ENCODE data around the gene PTPN20. TPM values are rescaled to one million over a fixed set of nuclear protein-coding genes. Genes with fewer than 3 reads are reported as not detected.

The PTPN20 gene
- total RNA-seq, 1 donor from 2014 or later, result 3.7 TPM

DNA sequence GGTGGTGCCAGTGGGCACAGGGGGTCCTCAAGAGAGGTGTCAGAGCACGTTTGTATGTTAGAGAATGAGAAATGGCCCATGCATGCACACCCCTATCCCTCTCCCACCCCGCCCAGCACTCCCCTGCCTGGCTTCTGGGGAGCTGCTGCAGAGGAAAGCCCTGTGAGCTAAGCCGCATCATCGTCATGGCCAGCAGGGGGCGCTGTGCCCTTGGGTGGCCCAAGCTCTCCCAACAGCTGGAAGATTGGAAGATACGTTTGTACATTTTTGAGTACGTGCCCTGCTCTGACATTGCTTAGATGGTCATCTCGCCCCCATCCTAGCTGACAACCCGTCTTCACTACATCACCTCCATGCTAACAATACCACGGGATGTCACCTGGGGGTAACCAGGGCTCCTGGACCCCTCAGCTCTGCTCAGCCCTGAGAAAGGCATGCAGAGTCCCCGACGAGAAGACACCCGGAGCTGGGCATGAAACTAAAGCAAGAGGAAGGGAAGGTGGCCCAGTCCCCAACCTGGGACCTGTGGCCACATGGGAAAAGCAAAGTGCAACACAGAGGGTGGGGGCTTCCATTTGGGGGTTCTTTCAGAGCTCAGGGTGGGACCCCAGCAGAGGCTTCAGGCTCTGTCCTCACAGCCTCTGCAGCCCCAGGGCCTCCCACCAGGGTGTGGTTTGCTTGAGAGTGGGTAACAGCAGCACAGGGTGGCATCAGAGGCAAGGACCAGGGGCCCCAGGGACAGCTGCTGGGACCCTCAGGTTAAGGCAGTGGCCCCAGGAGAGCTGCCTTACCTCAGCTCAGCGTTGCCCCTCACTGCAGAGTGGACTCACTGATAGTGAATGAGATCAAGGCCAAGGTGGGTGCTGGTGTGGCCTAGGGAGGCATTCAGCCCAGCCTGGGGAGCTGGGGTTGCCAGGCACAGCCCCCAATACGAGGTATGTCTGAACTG lies 136.6 kb downstream of the PTPN20 start:
- Histone ChIP-seq H3K27ac (ENCODE audit: low read depth, low read length) (no peak overlapping the region), H3K4me1 (ENCODE audit: control insufficient read depth in 3 of 3, insufficient read depth in 3 of 3, low read length in 3 of 3) (peaks cover 0 to 17% (median 12%) of the 10 kb centered on the region in 3 donors), H3K9me3 (ENCODE audit: control insufficient read depth in 3 of 3, low read length in 3 of 3) (no peaks in the 10 kb centered on the region), H3K36me3 (ENCODE audit: control insufficient read depth in 3 of 3, insufficient read depth in 3 of 3, low read length in 3 of 3) (no peaks in the 10 kb centered on the region), H3K27me3 (ENCODE audit: control insufficient read depth in 3 of 3, insufficient read depth in 3 of 3, low read length in 3 of 3) (peaks cover 0 to 4% (median 0%) of the 10 kb centered on the region in 3 donors), H3K4me3 (ENCODE audit: low read length in 3 of 3) (no peak overlapping the region), H3K9ac (ENCODE audit: low read depth in 1 of 3, low read length in 3 of 3) (no peak overlapping the region)

DNA sequence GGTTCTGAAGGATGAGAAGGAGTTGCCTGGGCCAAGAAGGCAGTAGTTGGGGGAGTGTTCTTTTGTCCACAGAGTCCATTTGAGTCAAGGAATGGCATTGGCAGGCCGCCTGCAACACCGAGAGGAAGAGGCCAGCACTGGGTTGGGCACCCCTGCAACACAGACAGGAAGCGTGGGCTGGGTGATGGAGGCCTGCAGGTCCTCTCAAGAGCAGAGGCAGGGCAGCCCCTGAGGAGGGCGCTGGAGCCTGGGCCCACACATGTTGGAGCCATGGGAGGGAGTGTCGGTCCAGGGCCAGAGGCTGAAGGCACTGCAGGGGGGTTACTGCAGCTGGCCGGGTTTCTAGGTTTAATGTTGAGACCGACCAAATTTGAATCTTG lies 137.3 kb downstream of the PTPN20 start:
- Histone ChIP-seq H3K4me3 (ENCODE audit: low read length in 3 of 3) (no peak overlapping the region), H3K9me3 (ENCODE audit: control insufficient read depth in 3 of 3, low read length in 3 of 3) (no peaks in the 10 kb centered on the region), H3K4me1 (ENCODE audit: control insufficient read depth in 3 of 3, insufficient read depth in 3 of 3, low read length in 3 of 3) (peaks cover 0 to 17% (median 14%) of the 10 kb centered on the region in 3 donors), H3K27me3 (ENCODE audit: control insufficient read depth in 3 of 3, insufficient read depth in 3 of 3, low read length in 3 of 3) (peaks cover 0 to 4% (median 0%) of the 10 kb centered on the region in 3 donors), H3K9ac (ENCODE audit: low read depth in 1 of 3, low read length in 3 of 3) (no peak overlapping the region), H3K27ac (ENCODE audit: low read depth, low read length) (no peak overlapping the region), H3K36me3 (ENCODE audit: control insufficient read depth in 3 of 3, insufficient read depth in 3 of 3, low read length in 3 of 3) (no peaks in the 10 kb centered on the region)

DNA sequence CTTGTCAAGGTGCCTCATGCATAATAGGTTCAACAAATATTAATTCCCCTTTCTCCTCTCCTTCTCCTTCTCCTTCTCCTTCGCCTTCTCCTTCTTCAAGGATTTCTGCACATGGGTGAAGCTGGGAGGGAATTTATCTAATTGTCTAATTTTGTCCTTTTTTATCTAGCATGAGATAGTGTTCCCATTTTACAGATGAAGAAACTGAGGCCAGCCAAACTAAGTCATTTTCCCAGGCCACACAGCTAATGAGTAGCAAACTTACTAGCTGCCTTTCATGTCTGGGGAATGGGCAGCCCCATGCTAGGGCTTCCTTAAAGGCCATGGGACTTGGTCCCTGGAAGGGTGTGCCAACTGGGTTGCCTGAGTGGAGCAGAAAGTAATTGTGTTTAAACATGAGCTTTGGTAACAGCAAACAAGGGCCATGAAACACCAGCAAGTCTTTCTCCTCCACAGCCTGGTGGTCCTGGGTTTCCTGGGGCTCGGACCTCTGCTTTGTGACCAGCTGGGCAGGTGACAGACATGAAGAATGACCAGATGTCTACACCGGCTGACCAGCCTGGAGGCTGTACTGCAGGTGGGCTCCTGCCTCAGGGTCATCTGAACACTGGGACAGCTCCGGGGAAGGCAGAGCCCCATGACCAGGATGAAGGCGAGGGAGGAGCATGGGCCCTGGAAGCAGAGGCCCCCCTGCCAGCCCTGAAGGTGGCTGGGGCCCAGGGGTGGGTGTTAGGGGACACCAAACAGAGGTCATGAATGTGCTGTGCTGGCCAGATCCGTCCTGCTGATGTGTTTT lies 138.0 kb downstream of the PTPN20 start:
- Histone ChIP-seq H3K36me3 (ENCODE audit: control insufficient read depth in 3 of 3, insufficient read depth in 3 of 3, low read length in 3 of 3) (no peaks in the 10 kb centered on the region), H3K9me3 (ENCODE audit: control insufficient read depth in 3 of 3, low read length in 3 of 3) (no peaks in the 10 kb centered on the region), H3K27ac (ENCODE audit: low read depth, low read length) (no peak overlapping the region), H3K27me3 (ENCODE audit: control insufficient read depth in 3 of 3, insufficient read depth in 3 of 3, low read length in 3 of 3) (peaks cover 0 to 4% (median 0%) of the 10 kb centered on the region in 3 donors), H3K9ac (ENCODE audit: low read depth in 1 of 3, low read length in 3 of 3) (no peak overlapping the region), H3K4me1 (ENCODE audit: control insufficient read depth in 3 of 3, insufficient read depth in 3 of 3, low read length in 3 of 3) (peaks cover 0 to 17% (median 12%) of the 10 kb centered on the region in 3 donors), H3K4me3 (ENCODE audit: low read length in 3 of 3) (no peak overlapping the region)

- Histone ChIP-seq H3K4me3 (ENCODE audit: low read length in 3 of 3) (no peak overlapping the region), H3K36me3 (ENCODE audit: control insufficient read depth in 3 of 3, insufficient read depth in 3 of 3, low read length in 3 of 3) (no peaks in the 10 kb centered on the region), H3K9ac (ENCODE audit: low read depth in 1 of 3, low read length in 3 of 3) (no peak overlapping the region), H3K27ac (ENCODE audit: low read depth, low read length) (no peak overlapping the region), H3K27me3 (ENCODE audit: control insufficient read depth in 3 of 3, insufficient read depth in 3 of 3, low read length in 3 of 3) (peaks cover 0 to 4% (median 0%) of the 10 kb centered on the region in 3 donors), H3K9me3 (ENCODE audit: control insufficient read depth in 3 of 3, low read length in 3 of 3) (no peaks in the 10 kb centered on the region), H3K4me1 (ENCODE audit: control insufficient read depth in 3 of 3, insufficient read depth in 3 of 3, low read length in 3 of 3) (peaks cover 0 to 17% (median 12%) of the 10 kb centered on the region in 3 donors)
Measured at GRCh38 chr10:47049906-47050305, 138.7 kb downstream of the PTPN20 start.

DNA sequence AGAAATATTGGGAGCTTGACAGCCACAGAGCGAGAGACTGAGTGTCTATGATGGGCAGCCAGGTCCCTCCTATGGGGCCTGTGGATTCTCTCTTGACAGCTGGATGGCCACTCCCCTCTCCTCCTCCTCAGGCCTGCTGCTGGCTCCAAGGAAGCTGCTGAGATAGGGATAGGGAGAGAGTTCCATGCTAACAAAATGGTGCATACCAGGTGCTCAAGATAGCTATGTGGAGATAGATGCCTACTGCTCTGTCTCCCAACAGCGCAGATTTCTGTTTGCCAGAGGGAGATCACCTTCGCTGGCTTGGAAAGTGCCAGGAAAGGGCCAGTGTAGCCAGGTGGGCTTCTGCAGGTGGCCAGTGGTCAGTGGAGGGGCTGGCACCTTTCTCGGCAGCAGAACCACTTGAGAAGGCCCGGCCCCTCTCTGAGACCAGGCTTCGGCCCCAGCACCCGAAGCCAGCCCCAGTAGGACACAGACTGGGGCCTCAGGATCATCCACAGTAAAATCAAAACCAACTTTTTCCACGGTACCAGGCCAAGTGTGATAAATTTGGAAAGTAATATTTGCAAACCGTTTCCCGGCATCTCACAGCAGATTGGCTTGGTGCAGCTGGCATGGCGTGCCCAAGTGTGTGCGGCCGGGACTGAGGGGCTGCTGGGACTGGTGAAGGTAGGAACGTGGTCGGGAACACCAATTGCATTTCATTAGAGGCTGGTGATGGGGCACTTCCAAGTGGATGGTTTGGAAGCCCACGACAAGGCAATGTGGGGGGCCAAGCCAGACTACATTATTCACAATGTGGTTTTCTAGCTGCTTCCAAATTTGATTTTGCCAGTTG lies 139.6 kb downstream of the PTPN20 start:
- H3K27ac ChIP-seq (ENCODE audit: low read depth, low read length), result no peak overlapping the region
- no peaks in the 10 kb centered on the region for H3K9me3 ChIP-seq (ENCODE audit: control insufficient read depth in 3 of 3, low read length in 3 of 3)

GRCh38 chr10:47051741-47052238 lies 140.6 kb downstream of the PTPN20 start:
- Histone ChIP-seq H3K4me1 (ENCODE audit: control insufficient read depth in 3 of 3, insufficient read depth in 3 of 3, low read length in 3 of 3) (peaks cover 0 to 17% (median 12%) of the 10 kb centered on the region in 3 donors), H3K36me3 (ENCODE audit: control insufficient read depth in 3 of 3, insufficient read depth in 3 of 3, low read length in 3 of 3) (no peaks in the 10 kb centered on the region), H3K9ac (ENCODE audit: low read depth in 1 of 3, low read length in 3 of 3) (no peak overlapping the region), H3K4me3 (ENCODE audit: low read length in 3 of 3) (no peak overlapping the region), H3K9me3 (ENCODE audit: control insufficient read depth in 3 of 3, low read length in 3 of 3) (no peaks in the 10 kb centered on the region), H3K27ac (ENCODE audit: low read depth, low read length) (no peak overlapping the region), H3K27me3 (ENCODE audit: control insufficient read depth in 3 of 3, insufficient read depth in 3 of 3, low read length in 3 of 3) (peaks cover 0 to 4% (median 0%) of the 10 kb centered on the region in 3 donors)

More for the DNA sequence above, 139.6 kb downstream of the PTPN20 start:
- no peaks in the 10 kb centered on the region for H3K36me3 ChIP-seq (ENCODE audit: control insufficient read depth in 3 of 3, insufficient read depth in 3 of 3, low read length in 3 of 3)
- H3K27me3 ChIP-seq (ENCODE audit: control insufficient read depth in 3 of 3, insufficient read depth in 3 of 3, low read length in 3 of 3), result peaks cover 0 to 4% (median 0%) of the 10 kb centered on the region in 3 donors
- no peak overlapping the region for H3K9ac ChIP-seq (ENCODE audit: low read depth in 1 of 3, low read length in 3 of 3)
- H3K4me1 ChIP-seq (ENCODE audit: control insufficient read depth in 3 of 3, insufficient read depth in 3 of 3, low read length in 3 of 3), result peaks cover 0 to 17% (median 12%) of the 10 kb centered on the region in 3 donors
- H3K4me3 ChIP-seq (ENCODE audit: low read length in 3 of 3), result no peak overlapping the region

Measured in skeletal muscle tissue (tissue), 4 donors.